IMR-90 (cell line): ENCODE measurements around the gene CLIC1. TPM values are rescaled to one million over a fixed set of nuclear protein-coding genes. Genes with fewer than 3 reads are reported as not detected.

Source experiments
- ATAC-seq: fragments of 200-7000 bp; cut with Tn5 transposase; 2 replicates; pipeline ENCODE4 v1.9.1; 2020; ENCODE audit warnings: low read depth, mild to moderate bottlenecking, moderate library complexity
- BruUV-seq: library from RNA; stranded (reverse); fragments of 400-500 nt; replicated peaks from 2 replicates; lab custom pipeline; 2021; lab: Mats Ljungman, UMichigan
- CTCF ChIA-PET: fragments of 300-600 bp; formaldehyde crosslinking; extraction: SDS; loops from one replicate; lab custom pipeline; 2021; ENCODE audit warnings: antibody characterized with exemption; lab: Yijun Ruan, JAX
- POLR2A ChIA-PET: fragments of 300-600 bp; sonication (Branson Sonifier 250); formaldehyde crosslinking; loops from one replicate; lab custom pipeline; 2022; ENCODE audit warnings: antibody characterized with exemption; ENCODE audit not compliant: unreplicated experiment; lab: Charles Lee
- DNase-seq: peaks from one replicate; pipeline ENCODE4 v3.0.0; 2013
- H2AFZ ChIP-seq: replicated peaks from 2 replicates; pipeline ENCODE3; 2013; ENCODE audit warnings: low read length, mild to moderate bottlenecking; ENCODE audit not compliant: poor library complexity
- H2AK5ac ChIP-seq: 2 replicates; pipeline ENCODE4 v1.6.1; 2013; ENCODE audit warnings: low read depth, low read length, inconsistent platforms
- H2AK9ac ChIP-seq: replicated peaks from 2 replicates; pipeline ENCODE3; 2013; ENCODE audit warnings: mild to moderate bottlenecking, low read depth, low read length, moderate library complexity; ENCODE audit not compliant: poor library complexity
- H2BK120ac ChIP-seq: 2 replicates; pipeline ENCODE4 v1.6.1; 2013; ENCODE audit warnings: low read depth, low read length, inconsistent platforms
- H2BK15ac ChIP-seq: 3 replicates; pipeline ENCODE4 v1.6.1; 2013; ENCODE audit warnings: low read depth, low read length, inconsistent platforms
- H2BK20ac ChIP-seq: 2 replicates; pipeline ENCODE4 v1.6.1; 2013; ENCODE audit warnings: low read depth, mild to moderate bottlenecking, inconsistent platforms, low read length, moderate library complexity
- H2BK5ac ChIP-seq: 2 replicates; pipeline ENCODE4 v1.6.1; 2013; ENCODE audit warnings: mild to moderate bottlenecking, low read depth, low read length, inconsistent platforms; ENCODE audit not compliant: poor library complexity, severe bottlenecking
- H3K14ac ChIP-seq: replicated peaks from 2 replicates; pipeline ENCODE4 v1.6.1; 2013; ENCODE audit warnings: low read depth, low read length, inconsistent platforms
- H3K18ac ChIP-seq: 2 replicates; pipeline ENCODE4 v1.6.1; 2013; ENCODE audit warnings: low read depth, low read length, control low read depth
- H3K23ac ChIP-seq: 2 replicates; pipeline ENCODE4 v1.6.1; 2013; ENCODE audit warnings: low read depth, low read length, inconsistent platforms
- H3K27ac ChIP-seq: 2 replicates; pipeline ENCODE4 v1.5.1; 2013; ENCODE audit warnings: mild to moderate bottlenecking, control low read depth, low read length; ENCODE audit not compliant: insufficient read depth
- H3K27me3 ChIP-seq: 2 replicates; pipeline ENCODE4 v1.6.1; 2013; ENCODE audit warnings: low read length; ENCODE audit not compliant: control insufficient read depth, insufficient read depth
- H3K36me3 ChIP-seq: 2 replicates; pipeline ENCODE4 v1.6.1; 2013; ENCODE audit warnings: low read length, mixed read lengths; ENCODE audit not compliant: control insufficient read depth, insufficient read depth
- H3K4ac ChIP-seq: 2 replicates; pipeline ENCODE4 v1.6.1; 2013; ENCODE audit warnings: low read depth, low read length, inconsistent platforms
- H3K4me1 ChIP-seq: 2 replicates; pipeline ENCODE4 v1.6.1; 2013; ENCODE audit warnings: low read length, mixed read lengths; ENCODE audit not compliant: control insufficient read depth, insufficient read depth
- H3K4me2 ChIP-seq: 2 replicates; pipeline ENCODE4 v1.6.1; 2013; ENCODE audit warnings: low read depth, mild to moderate bottlenecking, control low read depth, low read length, moderate library complexity
- H3K4me3 ChIP-seq: 2 replicates; pipeline ENCODE4 v1.5.1; 2013; ENCODE audit warnings: low read depth, mild to moderate bottlenecking, control low read depth, low read length, moderate library complexity; ENCODE audit not compliant: insufficient read depth
- H3K56ac ChIP-seq: 2 replicates; pipeline ENCODE4 v1.6.1; 2013; ENCODE audit warnings: low read length, inconsistent platforms; ENCODE audit not compliant: insufficient read depth; ENCODE audit errors: extremely low read depth
- H3K79me1 ChIP-seq, 2 experiments: 2 replicates each; pipeline ENCODE4 v1.6.1; 2013; ENCODE audit warnings: low read length in 2 of 2, inconsistent platforms in 1 of 2, low read depth in 1 of 2
- H3K9ac ChIP-seq: 2 replicates; pipeline ENCODE4 v1.6.1; 2013; ENCODE audit warnings: low read depth, low read length, control low read depth
- H3K9me1 ChIP-seq: 2 replicates; pipeline ENCODE4 v1.6.1; 2013; ENCODE audit warnings: low read length, inconsistent platforms; ENCODE audit not compliant: insufficient read depth
- H3K9me3 ChIP-seq: 2 replicates; pipeline ENCODE4 v1.6.1; 2013; ENCODE audit warnings: low read length; ENCODE audit not compliant: control insufficient read depth, insufficient read depth
- H4K20me1 ChIP-seq: 2 replicates; pipeline ENCODE4 v1.6.1; 2013; ENCODE audit warnings: low read length, inconsistent platforms; ENCODE audit not compliant: insufficient read depth
- H4K5ac ChIP-seq: 2 replicates; pipeline ENCODE4 v1.6.1; 2013; ENCODE audit warnings: mild to moderate bottlenecking, low read depth, low read length, control low read depth
- H4K8ac ChIP-seq, 2 experiments: 2 replicates each; pipeline ENCODE4 v1.6.1; 2013; ENCODE audit warnings: low read depth in 2 of 2, low read length in 2 of 2, control low read depth in 1 of 2, inconsistent platforms in 1 of 2
- H4K91ac ChIP-seq: 2 replicates; pipeline ENCODE4 v1.6.1; 2013; ENCODE audit warnings: low read depth, low read length, inconsistent platforms; ENCODE audit not compliant: insufficient read depth
- BHLHE40 ChIP-seq: fragments of 150-350 bp; IDR thresholded peaks from 2 replicates; pipeline ENCODE4 v1.6.1; 2016; ENCODE audit warnings: mild to moderate bottlenecking, low read depth, low read length
- CEBPB ChIP-seq: IDR thresholded peaks from 2 replicates; pipeline ENCODE4 v1.6.1; 2012; ENCODE audit warnings: low read depth, low read length, improper control_type of control experiment
- CHD1 ChIP-seq: IDR thresholded peaks from 2 replicates; pipeline ENCODE4 v1.6.1; 2012; ENCODE audit warnings: low read depth, low read length, improper control_type of control experiment
- CTCF ChIP-seq: conservative IDR thresholded peaks from 2 replicates; pipeline ENCODE4 v1.5.1; 2012; ENCODE audit warnings: mild to moderate bottlenecking, low read depth, low read length, improper control_type of control experiment
- ELK1 ChIP-seq: fragments of 150-350 bp; IDR thresholded peaks from 2 replicates; pipeline ENCODE4 v1.6.1; 2016; ENCODE audit warnings: low read depth, mild to moderate bottlenecking, low read length, moderate library complexity, borderline replicate concordance
- FOS ChIP-seq: fragments of 150-350 bp; IDR thresholded peaks from 2 replicates; pipeline ENCODE4 v1.6.1; 2016; ENCODE audit warnings: low read depth, low read length
- MAFK ChIP-seq: IDR thresholded peaks from 2 replicates; pipeline ENCODE4 v1.6.1; 2012; ENCODE audit warnings: low read depth, low read length, improper control_type of control experiment
- MAZ ChIP-seq: IDR thresholded peaks from 2 replicates; pipeline ENCODE4 v1.6.1; 2012; ENCODE audit warnings: low read depth, mild to moderate bottlenecking, low read length, improper control_type of control experiment, moderate library complexity, borderline replicate concordance
- MXI1 ChIP-seq: IDR thresholded peaks from 2 replicates; pipeline ENCODE4 v1.6.1; 2012; ENCODE audit warnings: low read depth, mild to moderate bottlenecking, low read length, moderate library complexity, borderline replicate concordance
- NFE2L2 ChIP-seq: fragments of 150-350 bp; IDR thresholded peaks from 2 replicates; pipeline ENCODE4 v1.6.1; 2016; ENCODE audit warnings: low read depth, mild to moderate bottlenecking, low read length
- POLR2A ChIP-seq: IDR thresholded peaks from 2 replicates; pipeline ENCODE4 v1.6.1; 2012; ENCODE audit warnings: mild to moderate bottlenecking, low read depth, low read length
- RAD21 ChIP-seq: IDR thresholded peaks from 2 replicates; pipeline ENCODE4 v1.6.1; 2012; ENCODE audit warnings: low read length, improper control_type of control experiment
- RCOR1 ChIP-seq: IDR thresholded peaks from 2 replicates; pipeline ENCODE4 v1.6.1; 2012; ENCODE audit warnings: mild to moderate bottlenecking, low read length, improper control_type of control experiment; ENCODE audit not compliant: insufficient replicate concordance
- RFX5 ChIP-seq: IDR thresholded peaks from 2 replicates; pipeline ENCODE4 v1.8.0; 2012; ENCODE audit warnings: low read depth, mild to moderate bottlenecking, low read length, moderate library complexity
- SMC3 ChIP-seq: fragments of 150-350 bp; IDR thresholded peaks from 2 replicates; pipeline ENCODE4 v1.6.1; 2016; ENCODE audit warnings: low read depth, mild to moderate bottlenecking, antibody characterized with exemption, low read length, moderate library complexity
- WGBS, 2 experiments: methylation state at CpG; one replicate each; pipeline versions ENCODE4 v1.1.5 to v1.1.7; 2013; ENCODE audit warnings: missing lambda C conversion rate in 2 of 2; ENCODE audit not compliant: insufficient read length in 1 of 2; ENCODE audit errors: extremely low coverage in 2 of 2; 5-methylcytosine and 5-hydroxymethylcytosine counted together
- dilution Hi-C: fragments of 300-500 bp; cut with HindIII; formaldehyde crosslinking; loops from one replicate; pipeline ENCODE4 v1.14.3; 2018; ENCODE audit warnings: low sequenced_read_pairs; ENCODE audit not compliant: unreplicated experiment
- in situ Hi-C: fragments of 300-500 bp; cut with MboI; formaldehyde crosslinking; loops from 3 replicates; pipeline ENCODE4 v1.14.3; 2019; ENCODE audit warnings: low sequenced_read_pairs, inconsistent platforms, mixed read lengths
- intact Hi-C: fragments of 100-400 bp; cut with micrococcal nuclease; formaldehyde crosslinking; loops from 2 replicates; pipeline ENCODE4 v1.10.0; 2022
- polyA plus RNA-seq, 3 experiments: library from polyadenylated mRNA; depleted of rRNA; stranded (reverse); fragments of >200 nt; gene quantifications; 2 replicates each; pipeline ENCODE4 v1.2.3, GENCODE V29; 2012; ENCODE audit warnings: low replicate concordance in 1 of 3
- total RNA-seq: library from RNA; depleted of rRNA; stranded (reverse); fragments of >200 nt; gene quantifications from 2 replicates; pipeline ENCODE4 v1.2.3, GENCODE V29; 2012
- TF ChIP-seq, protein P1 (sequence below): fragments of 150-350 bp; IDR thresholded peaks from 2 replicates; pipeline ENCODE4 v1.6.1; 2017; ENCODE audit warnings: mild to moderate bottlenecking, antibody characterized with exemption, low read length, low read depth

The CLIC1 gene
- total and polyA plus RNA-seq, 2 of the 4 experiments (the other 2 are of a cell fraction) = 706 to 1,185 TPM

DNA sequence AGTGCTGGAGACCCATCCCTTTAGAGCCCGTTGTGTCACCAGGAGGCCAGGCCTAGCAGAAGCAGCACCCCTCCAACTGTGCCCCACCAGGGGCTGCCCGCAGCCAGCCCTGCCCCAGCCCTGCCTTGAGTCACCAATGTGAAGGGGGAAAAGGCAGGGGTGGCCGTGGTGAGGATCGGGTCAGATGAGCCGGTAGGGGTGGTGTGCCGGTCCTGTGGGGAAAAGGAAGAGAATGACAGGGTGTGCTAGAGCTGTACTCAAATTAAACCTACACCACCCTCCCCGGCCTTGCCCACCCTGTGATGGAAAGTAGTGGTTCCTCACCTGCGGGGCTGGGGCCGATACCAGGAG is 29.2 kb upstream of the CLIC1 start:
- Histone ChIP-seq H3K14ac (no peak overlapping the region), H3K79me1 (no peaks in the 10 kb centered on the region), H4K8ac (no peak overlapping the region), H3K27ac (no peak overlapping the region), H3K9me3 (no peaks in the 10 kb centered on the region), H3K56ac (no peak overlapping the region), H2BK20ac (no peak overlapping the region), H3K4me2 (no peak overlapping the region), H3K9me1 (peaks cover 9% of the 10 kb centered on the region), H2BK5ac (no peak overlapping the region), H2AK9ac (peak overlapping the region; percentile 59), H2AK5ac (no peak overlapping the region), H3K18ac (no peak overlapping the region), H3K23ac (no peak overlapping the region), H2BK15ac (no peak overlapping the region), H4K20me1 (no peaks in the 10 kb centered on the region), H4K5ac (no peak overlapping the region), H2BK120ac (no peak overlapping the region), H3K4ac (no peak overlapping the region), H3K9ac (no peak overlapping the region), H2AFZ (no peak overlapping the region), H3K4me3 (no peak overlapping the region), H3K36me3 (peaks cover 3% of the 10 kb centered on the region; the same call in 1 of the 2 replicates), H3K27me3 (no peaks in the 10 kb centered on the region), H3K4me1 (peaks cover 4% of the 10 kb centered on the region), H4K91ac (no peak overlapping the region)
- dilution Hi-C loops = no loop called here
- in situ Hi-C loops = no loop called here
- no CpG with 5 or more reads among the region's 9 CpGs for WGBS, 2 experiments
- CTCF ChIA-PET = no interaction called here
- intact Hi-C loops = no loop called here
- POLR2A ChIA-PET = no interaction called here
- no peak for TF ChIP-seq RAD21
- no peak for TF ChIP-seq MAFK
- TF ChIP-seq MAZ = no peak
- no peak for TF ChIP-seq CTCF
- TF ChIP-seq BHLHE40 = no peak
- TF ChIP-seq RFX5 = no peak
- no peak for TF ChIP-seq MXI1
- TF ChIP-seq SMC3 = no peak
- TF ChIP-seq ELK1 = no peak
- TF ChIP-seq FOS = no peak
- no peak for TF ChIP-seq CHD1
- no peak for TF ChIP-seq NFE2L2
- TF ChIP-seq RCOR1 = no peak
- TF ChIP-seq CEBPB = no peak
- TF ChIP-seq, protein P1, sequence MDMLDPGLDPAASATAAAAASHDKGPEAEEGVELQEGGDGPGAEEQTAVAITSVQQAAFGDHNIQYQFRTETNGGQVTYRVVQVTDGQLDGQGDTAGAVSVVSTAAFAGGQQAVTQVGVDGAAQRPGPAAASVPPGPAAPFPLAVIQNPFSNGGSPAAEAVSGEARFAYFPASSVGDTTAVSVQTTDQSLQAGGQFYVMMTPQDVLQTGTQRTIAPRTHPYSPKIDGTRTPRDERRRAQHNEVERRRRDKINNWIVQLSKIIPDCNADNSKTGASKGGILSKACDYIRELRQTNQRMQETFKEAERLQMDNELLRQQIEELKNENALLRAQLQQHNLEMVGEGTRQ = no peak
- TF ChIP-seq POLR2A = no peak
- no TSS peak for BruUV-seq
- DNase-seq (no peak), ATAC-seq (no peak)
